ENCODE results near the gene ALDH5A1.

Gene ALDH5A1

DNA sequence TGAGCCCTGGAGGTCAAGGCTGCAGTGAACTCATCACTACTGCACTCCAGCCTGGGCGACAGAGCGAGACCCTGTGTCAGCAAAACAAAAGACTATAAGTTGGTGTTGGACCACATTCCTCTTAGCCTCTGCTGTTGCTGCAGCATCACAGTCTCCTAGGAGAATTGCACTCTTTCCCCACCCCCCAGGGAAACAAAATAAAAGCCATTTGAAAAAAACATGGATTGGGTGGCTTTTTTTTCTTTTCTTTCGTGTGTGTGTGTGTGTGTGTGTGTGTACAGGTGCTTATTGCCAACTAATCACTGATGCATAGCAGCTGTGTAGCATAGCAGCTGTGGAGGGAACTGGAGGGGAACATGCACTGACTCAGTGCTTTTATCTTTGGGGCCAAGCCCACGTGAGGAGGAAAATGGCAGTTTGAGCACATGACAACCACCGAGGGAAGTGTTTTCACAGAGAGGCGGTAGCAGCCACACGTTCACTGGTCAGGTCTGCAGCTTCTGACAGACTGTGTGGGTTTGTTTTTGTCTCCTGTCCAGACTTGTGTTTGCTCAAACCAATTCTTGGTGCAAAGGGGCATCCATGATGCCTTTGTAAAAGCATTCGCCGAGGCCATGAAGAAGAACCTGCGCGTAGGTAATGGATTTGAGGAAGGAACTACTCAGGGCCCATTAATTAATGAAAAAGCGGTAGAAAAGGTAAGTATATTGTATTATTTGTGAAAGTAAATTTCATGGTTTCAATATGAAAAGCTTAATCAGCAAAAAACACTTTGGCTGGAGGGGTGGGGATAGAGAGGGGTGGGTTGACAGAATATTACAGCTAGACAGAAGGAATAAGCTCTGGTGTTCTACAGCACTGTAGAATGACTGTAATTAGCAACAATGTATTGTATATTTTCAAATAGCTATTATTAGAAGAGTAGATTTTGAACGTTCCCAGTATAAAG is 27.7 kb downstream of the ALDH5A1 start:
- DNase-seq (ENCODE audit: extremely low read depth, low read depth), result no peak
- no peak overlapping the region for H3K4me3 ChIP-seq (replicated peaks; ENCODE audit: low read depth, low read length)
- TF ChIP-seq, protein P1, sequence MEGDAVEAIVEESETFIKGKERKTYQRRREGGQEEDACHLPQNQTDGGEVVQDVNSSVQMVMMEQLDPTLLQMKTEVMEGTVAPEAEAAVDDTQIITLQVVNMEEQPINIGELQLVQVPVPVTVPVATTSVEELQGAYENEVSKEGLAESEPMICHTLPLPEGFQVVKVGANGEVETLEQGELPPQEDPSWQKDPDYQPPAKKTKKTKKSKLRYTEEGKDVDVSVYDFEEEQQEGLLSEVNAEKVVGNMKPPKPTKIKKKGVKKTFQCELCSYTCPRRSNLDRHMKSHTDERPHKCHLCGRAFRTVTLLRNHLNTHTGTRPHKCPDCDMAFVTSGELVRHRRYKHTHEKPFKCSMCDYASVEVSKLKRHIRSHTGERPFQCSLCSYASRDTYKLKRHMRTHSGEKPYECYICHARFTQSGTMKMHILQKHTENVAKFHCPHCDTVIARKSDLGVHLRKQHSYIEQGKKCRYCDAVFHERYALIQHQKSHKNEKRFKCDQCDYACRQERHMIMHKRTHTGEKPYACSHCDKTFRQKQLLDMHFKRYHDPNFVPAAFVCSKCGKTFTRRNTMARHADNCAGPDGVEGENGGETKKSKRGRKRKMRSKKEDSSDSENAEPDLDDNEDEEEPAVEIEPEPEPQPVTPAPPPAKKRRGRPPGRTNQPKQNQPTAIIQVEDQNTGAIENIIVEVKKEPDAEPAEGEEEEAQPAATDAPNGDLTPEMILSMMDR (IDR thresholded peaks at IDR 0.05; ENCODE audit: low read depth, low read length, missing control alignments), result no peak

DNA sequence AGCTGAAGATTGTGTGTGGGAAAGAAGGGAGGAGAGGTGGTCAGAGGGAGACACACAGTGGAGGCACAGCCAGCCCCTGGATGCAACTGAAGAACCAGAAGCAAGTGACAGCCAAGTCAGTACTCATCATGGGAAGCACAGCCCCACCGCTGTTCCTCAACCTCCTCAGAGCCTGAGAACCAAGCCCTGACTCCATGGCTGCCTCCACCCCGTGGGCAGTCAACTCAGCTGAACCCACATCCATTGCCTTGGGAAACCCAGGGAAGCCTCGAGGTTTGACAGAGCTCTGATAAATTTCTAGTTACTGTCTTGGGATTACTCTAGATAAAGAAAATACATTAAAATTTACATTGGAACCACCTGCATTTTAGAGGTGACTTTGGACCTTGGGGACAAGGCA is 29.6 kb downstream of the ALDH5A1 start:
- TF ChIP-seq, protein P1 (IDR thresholded peaks at IDR 0.05; ENCODE audit: low read depth, low read length, missing control alignments), result no peak
- no peak overlapping the region for H3K4me3 ChIP-seq (replicated peaks; ENCODE audit: low read depth, low read length)

GRCh38 chr6:24524805-24525204 is 30.0 kb downstream of the ALDH5A1 start:
- no peak for DNase-seq (ENCODE audit: extremely low read depth, low read depth)
- TF ChIP-seq, protein P1 (IDR thresholded peaks at IDR 0.05; ENCODE audit: low read depth, low read length, missing control alignments), result peak; percentile 65
- no peak overlapping the region for H3K4me3 ChIP-seq (replicated peaks; ENCODE audit: low read depth, low read length)

More for the DNA sequence above, 29.6 kb downstream of the ALDH5A1 start:
- no peak for DNase-seq (ENCODE audit: extremely low read depth, low read depth)

DNA sequence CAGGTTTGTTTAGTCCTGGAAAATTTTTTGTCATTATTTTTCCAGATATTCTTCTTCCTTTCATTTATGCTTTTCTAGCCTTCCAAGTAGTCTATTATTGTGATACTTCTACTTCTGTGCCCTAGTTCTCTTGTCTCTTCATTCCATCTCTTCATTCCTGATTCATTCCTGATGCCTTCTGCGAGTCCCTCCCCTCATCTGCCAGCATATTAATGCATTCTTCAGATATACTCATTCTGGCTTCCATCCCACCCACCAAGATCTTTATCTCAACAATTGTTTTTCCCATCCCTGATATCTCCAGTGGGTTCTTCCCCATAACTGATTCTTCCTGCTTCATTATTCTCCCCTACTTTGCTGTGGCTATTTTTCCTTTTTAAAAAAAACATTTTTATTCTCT is 35.2 kb downstream of the ALDH5A1 start:
- no peak overlapping the region for H3K4me3 ChIP-seq (replicated peaks; ENCODE audit: low read depth, low read length)
- TF ChIP-seq, protein P1 (IDR thresholded peaks at IDR 0.05; ENCODE audit: low read depth, low read length, missing control alignments), result no peak

DNA sequence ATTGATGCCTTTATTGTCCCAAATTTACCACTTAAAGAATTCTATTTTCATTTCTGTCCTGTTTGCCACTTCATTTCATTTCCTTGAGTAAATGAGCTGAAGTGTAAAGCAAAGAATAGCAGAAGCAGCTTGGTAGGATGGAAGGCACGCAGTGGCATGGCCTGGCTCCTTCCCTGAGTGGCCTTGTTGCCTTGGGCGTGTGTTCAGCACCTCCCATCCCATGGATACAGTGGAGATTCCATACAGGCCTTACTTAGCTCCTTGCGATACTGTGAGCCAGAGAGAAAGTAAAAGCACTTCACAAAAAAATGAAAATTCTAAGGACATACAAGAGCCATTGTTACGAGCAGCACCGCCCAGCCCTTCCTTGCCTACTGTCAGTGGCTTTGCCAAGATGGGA is 39.6 kb downstream of the ALDH5A1 start:
- no peak for DNase-seq (ENCODE audit: extremely low read depth, low read depth)
- TF ChIP-seq, protein P1 (IDR thresholded peaks at IDR 0.05; ENCODE audit: low read depth, low read length, missing control alignments), result no peak
- H3K4me3 ChIP-seq (replicated peaks; ENCODE audit: low read depth, low read length), result no peak overlapping the region

More for the DNA sequence above, 35.2 kb downstream of the ALDH5A1 start:
- no peak for DNase-seq (ENCODE audit: extremely low read depth, low read depth)

GRCh38 chr6:24535210-24535609 is 40.4 kb downstream of the ALDH5A1 start:
- no peak for DNase-seq (ENCODE audit: extremely low read depth, low read depth)
- H3K4me3 ChIP-seq (replicated peaks; ENCODE audit: low read depth, low read length), result no peak overlapping the region
- TF ChIP-seq, protein P1 (IDR thresholded peaks at IDR 0.05; ENCODE audit: low read depth, low read length, missing control alignments), result no peak
